ENCODE results near the gene CNGB1. TPM values are rescaled to one million over a fixed set of nuclear protein-coding genes. Genes with fewer than 3 reads are reported as not detected.

Gene CNGB1
- total RNA-seq, 2 experiments from 2014 or later, result not detected

GRCh38 chr16:57971848-57972247 is 920 bp upstream of the CNGB1 start:
- intact Hi-C loops (cut with micrococcal nuclease), result no loop called here
- DNase-seq (no peak), ATAC-seq (no peak)
- Mint-ChIP-seq H3K4me3 (no peak overlapping the region), H3K9me3 (no peaks in the 10 kb centered on the region), H3K36me3 (ENCODE audit: low read depth) (no peaks in the 10 kb centered on the region), H3K27ac (no peak overlapping the region), H3K4me1 (ENCODE audit: low read depth) (no peaks in the 10 kb centered on the region), H3K27me3 (no peaks in the 10 kb centered on the region)
- POLR2A ChIA-PET, result no interaction called here
- CTCF ChIA-PET, result interaction anchor here (0.7 to 1.5 kb wide), 2 partner anchors 8 to 28 kb away, joined by 3 read pairs; partner anchors contain the start of gene ZNF319
- no peak for TF ChIP-seq CTCF (IDR thresholded peaks at IDR 0.05)

DNA sequence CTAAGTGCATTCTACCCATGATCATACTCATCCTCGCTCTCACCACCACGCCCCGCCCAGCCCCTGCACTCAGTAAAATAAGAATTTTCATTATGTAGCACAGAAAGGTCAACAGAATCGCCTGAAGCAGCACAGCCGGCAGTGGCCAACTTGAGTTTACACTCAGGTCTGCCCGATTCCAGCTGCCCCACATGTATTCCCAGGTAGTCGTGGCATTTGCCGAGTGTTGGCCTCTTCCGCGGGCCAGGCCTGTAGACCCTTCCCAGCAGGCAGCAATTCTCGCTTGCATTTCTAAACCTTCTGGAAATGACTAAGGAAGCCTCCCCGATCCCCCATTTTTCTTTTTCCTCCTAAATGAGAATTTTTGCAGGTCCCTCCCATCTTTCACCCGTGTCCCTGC is 609 bp downstream of the CNGB1 start:
- H3K36me3 Mint-ChIP-seq (ENCODE audit: low read depth), result no peaks in the 10 kb centered on the region
- TF ChIP-seq CTCF (IDR thresholded peaks at IDR 0.05), result no peak
- ATAC-seq (no peak), DNase-seq (no peak)
- ChIA-PET POLR2A (no interaction called here), CTCF (no interaction called here)
- H3K27ac Mint-ChIP-seq, result no peak overlapping the region
- intact Hi-C loops (cut with micrococcal nuclease), result no loop called here
- no peaks in the 10 kb centered on the region for H3K9me3 Mint-ChIP-seq
- no peak overlapping the region for H3K4me3 Mint-ChIP-seq
- H3K4me1 Mint-ChIP-seq (ENCODE audit: low read depth), result no peaks in the 10 kb centered on the region
- no peaks in the 10 kb centered on the region for H3K27me3 Mint-ChIP-seq

DNA sequence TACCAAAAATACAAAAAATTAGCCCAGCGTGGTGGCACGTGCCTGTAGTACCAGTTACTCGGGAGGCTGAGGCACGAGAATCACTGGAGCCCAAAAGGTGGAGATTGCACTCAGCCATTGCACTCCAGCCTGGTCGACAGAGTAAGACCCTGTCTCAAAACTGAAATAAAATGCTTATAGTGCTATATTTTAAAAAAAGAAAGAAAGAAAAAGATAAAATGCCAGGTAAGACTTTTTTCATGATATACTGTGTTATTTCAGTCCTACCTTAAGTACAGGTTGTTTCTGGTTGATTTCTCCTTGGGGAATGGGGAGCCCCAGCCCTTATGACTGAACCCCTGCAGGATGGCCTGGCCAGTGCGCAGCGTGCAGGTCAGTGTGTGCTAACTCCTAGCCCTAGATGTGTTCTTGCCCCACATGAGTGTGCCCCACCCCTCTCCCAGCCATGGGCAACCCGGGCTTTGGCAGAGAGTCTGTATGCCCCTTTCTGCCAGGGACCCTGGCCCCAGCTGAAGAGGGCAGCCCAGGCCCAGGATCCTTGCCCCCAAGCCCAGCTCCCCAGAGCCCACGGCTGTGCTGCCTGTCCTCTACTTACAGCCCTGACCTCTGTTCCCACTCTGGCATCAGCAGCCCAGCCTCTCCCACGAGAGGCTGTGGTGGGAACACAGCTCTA is 1.3 kb downstream of the CNGB1 start:
- ATAC-seq (no peak), DNase-seq (no peak)
- H3K27ac Mint-ChIP-seq, result no peak overlapping the region
- H3K4me1 Mint-ChIP-seq (ENCODE audit: low read depth), result no peaks in the 10 kb centered on the region
- intact Hi-C loops (cut with micrococcal nuclease), result no loop called here
- no peaks in the 10 kb centered on the region for H3K27me3 Mint-ChIP-seq
- TF ChIP-seq CTCF (IDR thresholded peaks at IDR 0.05), result no peak
- H3K36me3 Mint-ChIP-seq (ENCODE audit: low read depth), result no peaks in the 10 kb centered on the region
- no peaks in the 10 kb centered on the region for H3K9me3 Mint-ChIP-seq
- CTCF ChIA-PET, result no interaction called here
- POLR2A ChIA-PET, result no interaction called here
- no peak overlapping the region for H3K4me3 Mint-ChIP-seq

DNA sequence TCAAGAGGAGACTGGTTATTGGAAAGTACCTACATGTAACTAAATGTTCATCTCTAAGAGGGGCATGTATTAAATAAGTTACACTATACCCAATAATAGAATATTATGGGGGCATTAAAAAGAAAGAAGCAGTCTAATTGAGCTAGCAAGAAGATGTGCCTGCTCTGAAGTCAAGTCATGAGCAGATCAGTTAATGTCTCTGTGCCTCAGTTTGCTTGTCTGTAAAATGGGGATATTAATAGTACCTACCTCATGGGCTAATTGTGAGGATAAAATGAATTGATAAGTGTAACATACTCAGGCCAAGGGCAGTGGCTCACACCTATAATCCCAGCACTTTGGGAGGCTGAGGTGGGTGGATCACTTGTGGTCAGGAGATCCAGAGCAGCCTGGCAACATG is 3.0 kb downstream of the CNGB1 start:
- ATAC-seq, result no peak
- Mint-ChIP-seq H3K27ac (no peak overlapping the region), H3K9me3 (no peaks in the 10 kb centered on the region), H3K27me3 (no peaks in the 10 kb centered on the region), H3K4me1 (ENCODE audit: low read depth) (no peaks in the 10 kb centered on the region), H3K36me3 (ENCODE audit: low read depth) (no peaks in the 10 kb centered on the region), H3K4me3 (no peak overlapping the region)
- CTCF ChIA-PET, result interaction anchor here (1.3 kb wide), 1 partner anchor 68 kb away, joined by 3 read pairs; no protein-coding TSS in a partner anchor
- no peak for DNase-seq
- intact Hi-C loops (cut with micrococcal nuclease), result no loop called here
- POLR2A ChIA-PET, result no interaction called here
- no peak for TF ChIP-seq CTCF (IDR thresholded peaks at IDR 0.05)

DNA sequence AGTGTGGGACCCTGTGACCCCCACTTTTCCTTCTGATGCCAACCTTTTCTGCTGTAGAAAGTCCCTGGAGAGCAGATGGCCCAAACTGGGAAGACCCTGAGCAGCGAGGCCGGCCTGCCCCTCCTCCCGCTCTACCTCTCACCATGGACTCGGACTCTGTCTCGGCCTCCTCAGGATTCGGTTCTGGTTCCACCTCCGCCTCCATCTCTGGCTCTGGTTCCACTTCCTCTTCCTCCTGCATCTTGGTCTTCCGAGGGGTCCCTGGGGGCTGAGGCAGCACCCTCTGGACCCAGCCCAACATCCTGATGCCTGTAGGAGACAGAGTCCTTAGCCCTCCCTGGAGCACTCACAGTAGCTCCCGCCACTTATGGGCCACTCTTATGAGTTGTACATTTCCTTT is 3.9 kb downstream of the CNGB1 start:
- intact Hi-C loops (cut with micrococcal nuclease), result no loop called here
- no peaks in the 10 kb centered on the region for H3K27me3 Mint-ChIP-seq
- ATAC-seq, result no peak
- no peaks in the 10 kb centered on the region for H3K9me3 Mint-ChIP-seq
- ChIA-PET CTCF (no interaction called here), POLR2A (no interaction called here)
- H3K4me3 Mint-ChIP-seq, result no peak overlapping the region
- no peak for DNase-seq
- H3K36me3 Mint-ChIP-seq (ENCODE audit: low read depth), result no peaks in the 10 kb centered on the region
- no peak for TF ChIP-seq CTCF (IDR thresholded peaks at IDR 0.05)
- no peak overlapping the region for H3K27ac Mint-ChIP-seq
- no peaks in the 10 kb centered on the region for H3K4me1 Mint-ChIP-seq (ENCODE audit: low read depth)
